ENCODE results near the gene EEF1AKMT3. TPM values are rescaled to one million over a fixed set of nuclear protein-coding genes. Genes with fewer than 3 reads are reported as not detected.

The EEF1AKMT3 gene
- total and polyA plus RNA-seq, 9 of the 15 experiments (the other 6 are each of a cell fraction or from before 2014, with no cell fraction given), result 4.1 to 17.2 (median 7.9) TPM

GRCh38 chr12:57751432-57751787 is 21.0 kb upstream of the EEF1AKMT3 start (continued):
- TF ChIP-seq HBP1 (CRISPR knock-in tag; IDR thresholded peaks at IDR 0.05), result peak; percentile 41; the same call in 1 of the 2 replicates
- peak; percentile 54; the same call in 1 of the 2 replicates for TF ChIP-seq HDGF (IDR thresholded peaks at IDR 0.05)

GRCh38 chr12:57751788-57752667 is 20.4 kb upstream of the EEF1AKMT3 start, which contains the start of gene CDK4:
Gene CDK4 (minus strand): TSS chr12:57752310. CDS start chr12:57751717, 593 bp downstream.
- Histone ChIP-seq H2AFZ (ENCODE audit: low read depth, low read length) (peak within 1 kb of the TSS; percentile 64), H4K20me1 (replicated peaks; ENCODE audit: control insufficient read depth, insufficient read depth, low read length) (no peaks in the 10 kb centered on the region), H3K27ac (ENCODE audit: extremely low read depth, low read depth, low read length) (peak within 1 kb of the TSS; percentile 96), H3K4me1 (replicated peaks in 1 of 2; ENCODE audit: control insufficient read depth in 2 of 2, insufficient read depth in 2 of 2, low read length in 2 of 2) (peaks cover 34 to 40% of the 10 kb centered on the region in 2 experiments), H3K79me2 (ENCODE audit: control insufficient read depth, insufficient read depth, low read length) (peaks cover 47% of the 10 kb centered on the region), H3K9me3 (replicated peaks; ENCODE audit: control insufficient read depth, insufficient read depth, low read depth, low read length) (no peaks in the 10 kb centered on the region), H3K4me2 (ENCODE audit: insufficient read depth, low read length) (peak within 1 kb of the TSS; percentile 99), H3K4me3 (peak within 1 kb of the TSS; percentile 66), H3K27me3 (ENCODE audit: control insufficient read depth in 2 of 2, insufficient read depth in 2 of 2, low read length in 2 of 2) (no peaks in the 10 kb centered on the region), H3K9me1 (ENCODE audit: control insufficient read depth, insufficient read depth, low read length) (no peaks in the 10 kb centered on the region), H3K36me3 (ENCODE audit: control insufficient read depth, insufficient read depth, low read length) (peaks cover 44% of the 10 kb centered on the region), H3K9ac (ENCODE audit: insufficient read depth in 1 of 2, low read depth in 2 of 2, low read length in 2 of 2) (peak within 1 kb of the TSS; percentile 97)
- intact Hi-C loops (cut with micrococcal nuclease) (loop anchor here (2.0 kb wide), 1 partner anchor 21 kb away; the partner anchor contains the start of genes EEF1AKMT3 and METTL1), in situ Hi-C loops (cut with MboI) (no loop called here)
- peak; percentile 92 to 99 (median 96) for DNase-seq (ENCODE audit: extremely low read depth in 1 of 4, low spot score in 3 of 4)
- POLR2A ChIA-PET, result interaction anchor here (0.7 to 1.2 kb wide), 8 partner anchors 12 to 232 kb away, joined by 3 to 5 read pairs (median 3); partner anchors contain the start of genes EEF1AKMT3 and METTL1
- 1% methylated on average over 54 of the region's 58 CpGs for whole genome bisulfite sequencing (ENCODE audit: insufficient coverage, low coverage, missing lambda C conversion rate)
- peak; percentile 86 for ATAC-seq
- BruUV-seq (replicated peaks), result TSS peak; percentile 81
- CTCF ChIA-PET (ENCODE audit: low intra/inter-chr PET ratio), result no interaction called here
- peak; percentile 94 for FAIRE-seq
- no peak for TF ChIP-seq ZNF699 (CRISPR knock-in tag; IDR thresholded peaks at IDR 0.05; ENCODE audit: insufficient replicate concordance)
- TF ChIP-seq PBX2 (CRISPR knock-in tag; IDR thresholded peaks at IDR 0.05; ENCODE audit: low read depth), result no peak
- no peak for TF ChIP-seq PBX2 (tag; conservative IDR thresholded peaks at IDR 0.05; ENCODE audit: low read depth)
- TF ChIP-seq E2F4 (CRISPR knock-in tag; IDR thresholded peaks at IDR 0.05; ENCODE audit: low read depth), result peak; percentile 84
- TF ChIP-seq IRF9 (tag; IDR thresholded peaks at IDR 0.05), result no peak
- no peak for TF ChIP-seq SPI1 (IDR thresholded peaks at IDR 0.05; ENCODE audit: borderline replicate concordance, low read depth, low read length)
- TF ChIP-seq CBX8 (IDR thresholded peaks at IDR 0.05; ENCODE audit: borderline replicate concordance, extremely low read depth, low read depth, low read length, poor library complexity, severe bottlenecking), result no peak
- peak; percentile 29; the same call in 1 of the 2 replicates for TF ChIP-seq NCOR1 (IDR thresholded peaks at IDR 0.05)
- TF ChIP-seq SMARCA4 (IDR thresholded peaks at IDR 0.05), result peak; percentile 88
- peak; percentile 71; the same call in 1 of the 2 replicates for TF ChIP-seq PML (IDR thresholded peaks at IDR 0.05; ENCODE audit: low read length)

All from K562 (cell line).